GM21737 (cell line): ENCODE results near the gene NAP1L4.

Source experiments
- ATAC-seq: cut with Tn5 transposase; IDR thresholded peaks from one replicate; pipeline ENCODE4 v1.9.1; 2021; ENCODE audit warnings: mild to moderate bottlenecking, moderate library complexity; ENCODE audit not compliant: unreplicated experiment

NAP1L4 gene

GRCh38 chr11:3011891-3012885 is 20.1 kb upstream of the NAP1L4 start:
- ATAC-seq, result no peak

- ATAC-seq, result no peak
Observed at GRCh38 chr11:3010521-3011275, 18.6 kb upstream of the NAP1L4 start.

GRCh38 chr11:3010004-3010403 is 17.9 kb upstream of the NAP1L4 start:
- no peak for ATAC-seq

GRCh38 chr11:3009481-3009880 is 17.4 kb upstream of the NAP1L4 start:
- ATAC-seq, result no peak

- no peak for ATAC-seq
Observed at GRCh38 chr11:3008746-3009336, 16.7 kb upstream of the NAP1L4 start.

GRCh38 chr11:3007404-3008010 is 15.4 kb upstream of the NAP1L4 start:
- ATAC-seq, result no peak

- no peak for ATAC-seq
Observed at GRCh38 chr11:3006505-3007260, 14.6 kb upstream of the NAP1L4 start.

- no peak for ATAC-seq
Observed at GRCh38 chr11:3004481-3004880, 12.4 kb upstream of the NAP1L4 start.

GRCh38 chr11:3003396-3004231 is 11.5 kb upstream of the NAP1L4 start:
- no peak for ATAC-seq

- no peak for ATAC-seq
Observed at GRCh38 chr11:3002871-3003270, 10.7 kb upstream of the NAP1L4 start.

GRCh38 chr11:3002351-3002861 is 10.3 kb upstream of the NAP1L4 start:
- no peak for ATAC-seq

- no peak for ATAC-seq
Observed at GRCh38 chr11:3001496-3001895, 9.4 kb upstream of the NAP1L4 start.

GRCh38 chr11:3000032-3000961 is 8.2 kb upstream of the NAP1L4 start:
- no peak for ATAC-seq

- ATAC-seq, result no peak
Observed at GRCh38 chr11:2999464-2999998, 7.4 kb upstream of the NAP1L4 start.

- ATAC-seq, result no peak
Observed at GRCh38 chr11:2998073-2998850, 6.1 kb upstream of the NAP1L4 start.

- ATAC-seq, result no peak
Observed at GRCh38 chr11:2997406-2997805, 5.3 kb upstream of the NAP1L4 start.

- no peak for ATAC-seq
Observed at GRCh38 chr11:2996976-2997375, 4.8 kb upstream of the NAP1L4 start.
